GM12878 (cell line): ENCODE results near the gene KIRREL3. TPM values are rescaled to one million over a fixed set of nuclear protein-coding genes. Genes with fewer than 3 reads are reported as not detected.

Experiments used
- ATAC-seq: fragments of 200-7000 bp; cut with Tn5 transposase; 3 replicates; pipeline ENCODE4 v1.9.1; 2020; ENCODE audit warnings: mild to moderate bottlenecking, moderate library complexity
- BruUV-seq: library from RNA; stranded (reverse); fragments of 400-500 nt; replicated peaks from 2 replicates; lab custom pipeline; 2021; lab: Mats Ljungman, UMichigan
- CTCF ChIA-PET: fragments of 300-600 bp; sonication (Branson Sonifier 250); formaldehyde crosslinking; extraction: SDS; loops from one replicate; lab custom pipeline; 2021; ENCODE audit warnings: inconsistent platforms; lab: Yijun Ruan, JAX
- POLR2A ChIA-PET: fragments of 350-600 bp; formaldehyde crosslinking; extraction: SDS; loops from one replicate; lab custom pipeline; 2021; ENCODE audit warnings: inconsistent platforms; lab: Charles Lee
- RAD21 ChIA-PET: fragments of 300-600 bp; sonication (Branson Sonifier 250); formaldehyde crosslinking; loops from one replicate; lab custom pipeline; 2023; ENCODE audit warnings: antibody characterized with exemption; ENCODE audit not compliant: unreplicated experiment; lab: Charles Lee
- SMC1A ChIA-PET: fragments of 300-600 bp; sonication (Branson Sonifier 250); formaldehyde crosslinking; loops from one replicate; lab custom pipeline; 2023; ENCODE audit not compliant: unreplicated experiment, uncharacterized antibody; lab: Charles Lee
- DNase-seq: peaks from one replicate; pipeline ENCODE4 v3.0.0-alpha.2; 2011; ENCODE audit warnings: low read depth, low spot score
- FAIRE-seq: peaks from 3 replicates; lab custom pipeline; 2011; peaks lifted over from hg19 to GRCh38; lab: Jason Lieb, UNC
- H2AFZ ChIP-seq: 2 replicates; pipeline ENCODE4 v1.6.0; 2011; ENCODE audit warnings: low read depth, low read length, control low read depth; ENCODE audit not compliant: control insufficient read depth
- H3K27ac ChIP-seq: 2 replicates; pipeline ENCODE4 v1.5.1; 2011; ENCODE audit warnings: control low read depth; ENCODE audit not compliant: control insufficient read depth, insufficient read depth
- H3K27me3 ChIP-seq, 2 experiments: replicated peaks in 1 of 2; 2 replicates each; pipeline versions ENCODE4 v1.6.0 to v1.6.1; 2011; ENCODE audit warnings: low read length in 1 of 2; ENCODE audit not compliant: control insufficient read depth in 2 of 2, insufficient read depth in 2 of 2
- H3K36me3 ChIP-seq, 2 experiments: 2 replicates each; pipeline ENCODE4 v1.5.1; 2011; ENCODE audit warnings: low read length in 1 of 2; ENCODE audit not compliant: control insufficient read depth in 2 of 2, insufficient read depth in 2 of 2
- H3K4me1 ChIP-seq: 2 replicates; pipeline ENCODE4 v1.6.1; 2011; ENCODE audit warnings: mild to moderate bottlenecking, low read length, moderate library complexity, mixed read lengths; ENCODE audit not compliant: control insufficient read depth, insufficient read depth
- H3K4me2 ChIP-seq: 2 replicates; pipeline ENCODE4 v1.6.0; 2011; ENCODE audit warnings: control low read depth; ENCODE audit not compliant: control insufficient read depth, insufficient read depth
- H3K4me3 ChIP-seq: fragments of 200-600 bp; sonication (generic); 2 replicates; pipeline ENCODE4 v1.5.1; 2016
- H3K79me2 ChIP-seq: 2 replicates; pipeline ENCODE4 v1.6.0; 2011; ENCODE audit warnings: low read length; ENCODE audit not compliant: control insufficient read depth, insufficient read depth
- H3K9ac ChIP-seq: 2 replicates; pipeline ENCODE4 v1.8.0; 2011; ENCODE audit warnings: low read length, control low read depth, mixed read lengths; ENCODE audit not compliant: control insufficient read depth, insufficient read depth
- H3K9me3 ChIP-seq: replicated peaks from 3 replicates; pipeline ENCODE4 v1.5.1; 2011; ENCODE audit warnings: mild to moderate bottlenecking, low read length; ENCODE audit not compliant: control insufficient read depth, insufficient read depth
- H4K20me1 ChIP-seq: 2 replicates; pipeline ENCODE4 v1.6.0; 2011; ENCODE audit not compliant: control insufficient read depth, insufficient read depth
- BRCA1 ChIP-seq: IDR thresholded peaks from 2 replicates; pipeline ENCODE4 v1.6.1; 2011; ENCODE audit warnings: low read depth, low read length, improper control_type of control experiment
- DPF2 ChIP-seq: fragments of 450-650 bp; IDR thresholded peaks from 2 replicates; pipeline ENCODE4 v1.6.1; 2017; ENCODE audit warnings: mild to moderate bottlenecking
- KDM1A ChIP-seq: fragments of 200-600 bp; sonication (generic); IDR thresholded peaks from 2 replicates; pipeline ENCODE4 v1.6.1; 2016; ENCODE audit warnings: borderline replicate concordance
- MEF2B ChIP-seq: fragments of 450-650 bp; IDR thresholded peaks from 2 replicates; pipeline ENCODE4 v1.6.1; 2018; ENCODE audit warnings: mild to moderate bottlenecking, moderate library complexity; ENCODE audit not compliant: partially characterized antibody, poor library complexity, severe bottlenecking
- MXI1 ChIP-seq: fragments of 150-350 bp; IDR thresholded peaks from 2 replicates; pipeline ENCODE4 v1.6.1; 2011; ENCODE audit warnings: low read depth, mild to moderate bottlenecking, inconsistent platforms, low read length, improper control_type of control experiment
- NR2C1 ChIP-seq: fragments of 450-650 bp; IDR thresholded peaks from 2 replicates; pipeline ENCODE4 v1.6.1; 2017; ENCODE audit warnings: antibody characterized with exemption, mild to moderate bottlenecking, moderate library complexity
- POLR2AphosphoS2 ChIP-seq: IDR thresholded peaks from 2 replicates; pipeline ENCODE4 v1.6.1; 2011; ENCODE audit warnings: low read depth, mild to moderate bottlenecking, low read length, improper control_type of control experiment, moderate library complexity
- SMAD5 ChIP-seq: IDR thresholded peaks from 2 replicates; pipeline ENCODE4 v1.6.1; 2016; ENCODE audit warnings: antibody characterized with exemption, low read depth
- TCF3 ChIP-seq: IDR thresholded peaks from 2 replicates; pipeline ENCODE4 v1.6.1; 2012; ENCODE audit warnings: low read depth, mild to moderate bottlenecking, low read length, borderline replicate concordance; ENCODE audit not compliant: insufficient read depth
- ZNF384 ChIP-seq: IDR thresholded peaks from 2 replicates; pipeline ENCODE4 v1.6.1; 2012; ENCODE audit warnings: low read depth, mild to moderate bottlenecking, low read length, improper control_type of control experiment, borderline replicate concordance
- WGBS: methylation state at CpG from one replicate; pipeline ENCODE4 v1.1.6; 2016; ENCODE audit warnings: low lambda C conversion rate; ENCODE audit not compliant: insufficient replicate concordance, insufficient coverage; ENCODE audit errors: missing lambda C conversion rate; 5-methylcytosine and 5-hydroxymethylcytosine counted together
- in situ Hi-C: fragments of 300-500 bp; cut with MboI; formaldehyde crosslinking; loops from 9 replicates; pipeline ENCODE4 v1.14.3; 2018; ENCODE audit warnings: mixed read lengths
- intact Hi-C: fragments of 100-400 bp; cut with micrococcal nuclease; formaldehyde crosslinking; loops from one replicate; pipeline ENCODE4 v1.14.2; 2022; ENCODE audit not compliant: unreplicated experiment
- polyA plus RNA-seq, 11 experiments: library from polyadenylated mRNA; depleted of rRNA in 4 of 11; unstranded in 6 of 11; stranded (reverse) in 5 of 11; fragments of >200 nt; fragmentation: Nextera tagmentation in 4 of 11; fragmentation: Illumina TruSeq in 1 of 11; extraction: Ambion mirVana in 4 of 11; extraction: Trizol in 1 of 11; gene quantifications; 1 replicate in 1 of 11; 2 replicates in 10 of 11; pipeline versions ENCODE4 v1.2.1 to v1.2.3, GENCODE V29; 2011 to 2016; ENCODE audit warnings: inconsistent platforms in 2 of 11, missing spikeins in 2 of 11, low read depth in 1 of 11
- total RNA-seq, 4 experiments: library from RNA; depleted of rRNA in 3 of 4; stranded (reverse); fragments of >200 nt in 3 of 4; fragmentation: Illumina TruSeq in 1 of 4; extraction: Trizol in 1 of 4; gene quantifications; 2 replicates each; pipeline versions ENCODE4 v1.2.1 to v1.2.3, GENCODE V29; 2013 to 2021
- TF ChIP-seq, protein P1 (sequence below): IDR thresholded peaks from 2 replicates; pipeline ENCODE4 v1.6.1; 2011; ENCODE audit warnings: low read depth, low read length, improper control_type of control experiment, borderline replicate concordance
- TF ChIP-seq, protein P2 (sequence below): fragments of 450-650 bp; IDR thresholded peaks from 2 replicates; pipeline ENCODE4 v1.6.1; 2018; ENCODE audit warnings: borderline replicate concordance, mild to moderate bottlenecking; ENCODE audit not compliant: partially characterized antibody
- TF ChIP-seq, protein P3 (sequence below): fragments of 450-650 bp; IDR thresholded peaks from 2 replicates; pipeline ENCODE4 v1.6.1; 2017; ENCODE audit warnings: mild to moderate bottlenecking, low read depth, inconsistent platforms; ENCODE audit not compliant: poor library complexity, severe bottlenecking
- TF ChIP-seq, protein P4 (sequence below): fragments of 450-650 bp; IDR thresholded peaks from 2 replicates; pipeline ENCODE4 v1.6.1; 2017; ENCODE audit warnings: mild to moderate bottlenecking

KIRREL3 gene
- total and polyA plus RNA-seq, 10 of the 15 experiments (the other 5 are each of a cell fraction or from before 2014, with no cell fraction given) = under 0.01 TPM; not detected in 9

GRCh38 chr11:126392633-126393013, 607.9 kb downstream of the KIRREL3 start:
- ChIA-PET RAD21 (no interaction called here), POLR2A (no interaction called here), SMC1A (interaction anchor here (0.6 to 1.1 kb wide), 3 partner anchors 72 to 82 kb away, joined by 3 to 4 read pairs (median 3); no protein-coding TSS in a partner anchor), CTCF (interaction anchor here (0.6 to 1.1 kb wide), 3 partner anchors 41 to 87 kb away, joined by 3 read pairs; no protein-coding TSS in a partner anchor)
- intact Hi-C loops = no loop called here
- H3K27ac ChIP-seq = no peak overlapping the region
- in situ Hi-C loops = no loop called here
- no peaks in the 10 kb centered on the region for H3K27me3 ChIP-seq
- no peak overlapping the region; the same call in 1 of the 2 replicates for H3K4me2 ChIP-seq
- H3K9me3 ChIP-seq = no peaks in the 10 kb centered on the region
- peaks cover 9% of the 10 kb centered on the region for H3K4me1 ChIP-seq
- no peak for FAIRE-seq
- no peaks in the 10 kb centered on the region for H3K36me3 ChIP-seq
- no peak overlapping the region for H3K4me3 ChIP-seq
- no peak for ATAC-seq
- no peak for DNase-seq
- TF ChIP-seq MEF2B = no peak
- no peak for TF ChIP-seq DPF2
- TF ChIP-seq, protein P1, sequence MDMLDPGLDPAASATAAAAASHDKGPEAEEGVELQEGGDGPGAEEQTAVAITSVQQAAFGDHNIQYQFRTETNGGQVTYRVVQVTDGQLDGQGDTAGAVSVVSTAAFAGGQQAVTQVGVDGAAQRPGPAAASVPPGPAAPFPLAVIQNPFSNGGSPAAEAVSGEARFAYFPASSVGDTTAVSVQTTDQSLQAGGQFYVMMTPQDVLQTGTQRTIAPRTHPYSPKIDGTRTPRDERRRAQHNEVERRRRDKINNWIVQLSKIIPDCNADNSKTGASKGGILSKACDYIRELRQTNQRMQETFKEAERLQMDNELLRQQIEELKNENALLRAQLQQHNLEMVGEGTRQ = no peak
- no peak for TF ChIP-seq BRCA1
- TF ChIP-seq, protein P2, sequence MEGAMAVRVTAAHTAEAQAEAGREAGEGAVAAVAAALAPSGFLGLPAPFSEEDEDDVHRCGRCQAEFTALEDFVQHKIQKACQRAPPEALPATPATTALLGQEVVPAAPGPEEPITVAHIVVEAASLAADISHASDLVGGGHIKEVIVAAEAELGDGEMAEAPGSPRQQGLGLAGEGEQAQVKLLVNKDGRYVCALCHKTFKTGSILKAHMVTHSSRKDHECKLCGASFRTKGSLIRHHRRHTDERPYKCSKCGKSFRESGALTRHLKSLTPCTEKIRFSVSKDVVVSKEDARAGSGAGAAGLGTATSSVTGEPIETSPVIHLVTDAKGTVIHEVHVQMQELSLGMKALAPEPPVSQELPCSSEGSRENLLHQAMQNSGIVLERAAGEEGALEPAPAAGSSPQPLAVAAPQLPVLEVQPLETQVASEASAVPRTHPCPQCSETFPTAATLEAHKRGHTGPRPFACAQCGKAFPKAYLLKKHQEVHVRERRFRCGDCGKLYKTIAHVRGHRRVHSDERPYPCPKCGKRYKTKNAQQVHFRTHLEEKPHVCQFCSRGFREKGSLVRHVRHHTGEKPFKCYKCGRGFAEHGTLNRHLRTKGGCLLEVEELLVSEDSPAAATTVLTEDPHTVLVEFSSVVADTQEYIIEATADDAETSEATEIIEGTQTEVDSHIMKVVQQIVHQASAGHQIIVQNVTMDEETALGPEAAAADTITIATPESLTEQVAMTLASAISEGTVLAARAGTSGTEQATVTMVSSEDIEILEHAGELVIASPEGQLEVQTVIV = no peak
- TF ChIP-seq TCF3 = no peak
- no peak for TF ChIP-seq SMAD5
- no peak for TF ChIP-seq ZNF384
- TF ChIP-seq NR2C1 = no peak
- TF ChIP-seq, protein P3, sequence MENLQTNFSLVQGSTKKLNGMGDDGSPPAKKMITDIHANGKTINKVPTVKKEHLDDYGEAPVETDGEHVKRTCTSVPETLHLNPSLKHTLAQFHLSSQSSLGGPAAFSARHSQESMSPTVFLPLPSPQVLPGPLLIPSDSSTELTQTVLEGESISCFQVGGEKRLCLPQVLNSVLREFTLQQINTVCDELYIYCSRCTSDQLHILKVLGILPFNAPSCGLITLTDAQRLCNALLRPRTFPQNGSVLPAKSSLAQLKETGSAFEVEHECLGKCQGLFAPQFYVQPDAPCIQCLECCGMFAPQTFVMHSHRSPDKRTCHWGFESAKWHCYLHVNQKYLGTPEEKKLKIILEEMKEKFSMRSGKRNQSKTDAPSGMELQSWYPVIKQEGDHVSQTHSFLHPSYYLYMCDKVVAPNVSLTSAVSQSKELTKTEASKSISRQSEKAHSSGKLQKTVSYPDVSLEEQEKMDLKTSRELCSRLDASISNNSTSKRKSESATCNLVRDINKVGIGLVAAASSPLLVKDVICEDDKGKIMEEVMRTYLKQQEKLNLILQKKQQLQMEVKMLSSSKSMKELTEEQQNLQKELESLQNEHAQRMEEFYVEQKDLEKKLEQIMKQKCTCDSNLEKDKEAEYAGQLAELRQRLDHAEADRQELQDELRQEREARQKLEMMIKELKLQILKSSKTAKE = no peak
- TF ChIP-seq MXI1 = no peak
- TF ChIP-seq KDM1A = no peak
- TF ChIP-seq POLR2AphosphoS2 = no peak
- TF ChIP-seq, protein P4, sequence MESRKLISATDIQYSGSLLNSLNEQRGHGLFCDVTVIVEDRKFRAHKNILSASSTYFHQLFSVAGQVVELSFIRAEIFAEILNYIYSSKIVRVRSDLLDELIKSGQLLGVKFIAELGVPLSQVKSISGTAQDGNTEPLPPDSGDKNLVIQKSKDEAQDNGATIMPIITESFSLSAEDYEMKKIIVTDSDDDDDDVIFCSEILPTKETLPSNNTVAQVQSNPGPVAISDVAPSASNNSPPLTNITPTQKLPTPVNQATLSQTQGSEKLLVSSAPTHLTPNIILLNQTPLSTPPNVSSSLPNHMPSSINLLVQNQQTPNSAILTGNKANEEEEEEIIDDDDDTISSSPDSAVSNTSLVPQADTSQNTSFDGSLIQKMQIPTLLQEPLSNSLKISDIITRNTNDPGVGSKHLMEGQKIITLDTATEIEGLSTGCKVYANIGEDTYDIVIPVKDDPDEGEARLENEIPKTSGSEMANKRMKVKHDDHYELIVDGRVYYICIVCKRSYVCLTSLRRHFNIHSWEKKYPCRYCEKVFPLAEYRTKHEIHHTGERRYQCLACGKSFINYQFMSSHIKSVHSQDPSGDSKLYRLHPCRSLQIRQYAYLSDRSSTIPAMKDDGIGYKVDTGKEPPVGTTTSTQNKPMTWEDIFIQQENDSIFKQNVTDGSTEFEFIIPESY = no peak
- H3K79me2 ChIP-seq = no peaks in the 10 kb centered on the region
- no peak overlapping the region for H2AFZ ChIP-seq
- WGBS = 52% methylated on average over 3 of the region's 4 CpGs
- BruUV-seq = no TSS peak
- no peaks in the 10 kb centered on the region for H4K20me1 ChIP-seq
- H3K9ac ChIP-seq = no peak overlapping the region
